Left lung (tissue), 10 donors: ENCODE measurements around the gene STIM2. TPM values are rescaled to one million over a fixed set of nuclear protein-coding genes. Genes with fewer than 3 reads are reported as not detected.
A peak's percentile ranks its signal among the peaks of the same experiment; 100 is the strongest.

Source experiments
- ATAC-seq: fragments of 200-7000 bp; cut with Tn5 transposase; one replicate; pipeline ENCODE4 v1.9.1; 2020; ENCODE audit warnings: moderate library complexity
- DNase-seq, 4 donors: peaks; one replicate each; pipeline ENCODE4 v3.0.0-alpha.2; 2013 to 2020
- H3K27ac ChIP-seq, 2 donors: fragments of 200-600 bp; sonication (generic) in 1 of 2; one replicate each; pipeline versions ENCODE4 v1.5.0 to v1.8.0; 2020 to 2021
- H3K27me3 ChIP-seq, 2 donors: fragments of 200-600 bp; sonication (generic) in 1 of 2; one replicate each; pipeline versions ENCODE4 v1.5.0 to v1.8.0; 2020 to 2021
- H3K36me3 ChIP-seq, 2 donors: fragments of 200-600 bp; sonication (generic) in 1 of 2; one replicate each; pipeline versions ENCODE4 v1.5.0 to v1.8.0; 2020 to 2021
- H3K4me1 ChIP-seq, 2 donors: fragments of 200-600 bp; one replicate each; pipeline ENCODE4 v1.8.0; 2021
- H3K4me3 ChIP-seq, 2 donors: fragments of 200-600 bp; sonication (generic) in 1 of 2; one replicate each; pipeline versions ENCODE4 v1.5.0 to v1.8.0; 2020 to 2021; ENCODE audit warnings: mild to moderate bottlenecking in 1 of 2
- H3K9me3 ChIP-seq, 2 donors: fragments of 200-600 bp; sonication (generic) in 1 of 2; one replicate each; pipeline versions ENCODE4 v1.5.0 to v1.8.0; 2020 to 2021
- intact Hi-C, 2 donors: fragments of 100-400 bp; cut with DNase I; formaldehyde crosslinking; loops; one replicate each; pipeline versions ENCODE4 v1.11.2 to v1.14.2; 2022
- polyA plus RNA-seq, 6 donors: library from polyadenylated mRNA; unstranded; fragments of 120-200 nt; gene quantifications; one replicate each; pipeline ENCODE4 v1.2.1, GENCODE V29; 2013; ENCODE audit not compliant: insufficient read length in 6 of 6
- total RNA-seq, 2 donors: library from RNA; stranded (reverse); fragmentation: NEBNext Ultra II Directional; extraction: Animal tissue kit (Norgen Biotek cat#: 25700); gene quantifications; one replicate each; pipeline ENCODE4 v1.2.1, GENCODE V29; 2021
- TF ChIP-seq, protein P1 (sequence below), 2 donors: fragments of 200-600 bp; sonication (generic) in 1 of 2; IDR thresholded peaks; one replicate each; pipeline versions ENCODE4 v1.5.0 to v1.8.0; 2021; ENCODE audit warnings: antibody characterized with exemption in 2 of 2
- donor health status: DM: no; HTN: yes; CAD: no.
- donor health status: DM: no; HTN: no; CAD: no.

Gene STIM2
- total and polyA plus RNA-seq, 8 donors: 29.1 to 62.7 (median 53.2) TPM

DNA sequence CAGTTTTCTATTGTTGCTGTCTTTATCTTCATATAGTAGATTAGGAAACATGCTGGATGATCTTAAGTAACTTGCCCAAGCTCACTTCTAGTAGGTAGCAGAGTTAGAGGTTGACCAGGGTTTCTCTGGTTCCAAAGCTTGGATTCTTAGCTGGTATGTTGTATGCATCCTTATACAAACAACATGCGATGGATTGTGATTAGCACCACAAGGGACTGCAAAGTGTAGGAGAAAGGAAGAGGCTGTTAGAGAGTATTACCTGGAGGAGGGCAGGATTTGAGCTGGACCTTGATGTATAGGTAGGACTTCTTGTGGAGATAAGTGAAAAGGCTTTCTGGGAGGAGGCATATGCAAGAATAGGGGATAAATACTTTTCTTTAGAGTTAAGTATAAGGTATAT, 5.6 kb downstream of the STIM2 start:
- Histone ChIP-seq H3K27ac (no peak overlapping the region), H3K4me1 (peaks cover 4 to 62% of the 10 kb centered on the region in 2 donors), H3K9me3 (no peaks in the 10 kb centered on the region), H3K27me3 (no peaks in the 10 kb centered on the region), H3K36me3 (no peaks in the 10 kb centered on the region), H3K4me3 (no peak overlapping the region)
- ATAC-seq (no peak), DNase-seq (no peak)
- TF ChIP-seq, protein P1, sequence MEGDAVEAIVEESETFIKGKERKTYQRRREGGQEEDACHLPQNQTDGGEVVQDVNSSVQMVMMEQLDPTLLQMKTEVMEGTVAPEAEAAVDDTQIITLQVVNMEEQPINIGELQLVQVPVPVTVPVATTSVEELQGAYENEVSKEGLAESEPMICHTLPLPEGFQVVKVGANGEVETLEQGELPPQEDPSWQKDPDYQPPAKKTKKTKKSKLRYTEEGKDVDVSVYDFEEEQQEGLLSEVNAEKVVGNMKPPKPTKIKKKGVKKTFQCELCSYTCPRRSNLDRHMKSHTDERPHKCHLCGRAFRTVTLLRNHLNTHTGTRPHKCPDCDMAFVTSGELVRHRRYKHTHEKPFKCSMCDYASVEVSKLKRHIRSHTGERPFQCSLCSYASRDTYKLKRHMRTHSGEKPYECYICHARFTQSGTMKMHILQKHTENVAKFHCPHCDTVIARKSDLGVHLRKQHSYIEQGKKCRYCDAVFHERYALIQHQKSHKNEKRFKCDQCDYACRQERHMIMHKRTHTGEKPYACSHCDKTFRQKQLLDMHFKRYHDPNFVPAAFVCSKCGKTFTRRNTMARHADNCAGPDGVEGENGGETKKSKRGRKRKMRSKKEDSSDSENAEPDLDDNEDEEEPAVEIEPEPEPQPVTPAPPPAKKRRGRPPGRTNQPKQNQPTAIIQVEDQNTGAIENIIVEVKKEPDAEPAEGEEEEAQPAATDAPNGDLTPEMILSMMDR (IDR thresholded peaks at IDR 0.05): no peak
- intact Hi-C loops: loop anchor here in 1 of 2 donors (10.0 kb wide), 1 partner anchor 139 kb away; no protein-coding TSS in a partner anchor

DNA sequence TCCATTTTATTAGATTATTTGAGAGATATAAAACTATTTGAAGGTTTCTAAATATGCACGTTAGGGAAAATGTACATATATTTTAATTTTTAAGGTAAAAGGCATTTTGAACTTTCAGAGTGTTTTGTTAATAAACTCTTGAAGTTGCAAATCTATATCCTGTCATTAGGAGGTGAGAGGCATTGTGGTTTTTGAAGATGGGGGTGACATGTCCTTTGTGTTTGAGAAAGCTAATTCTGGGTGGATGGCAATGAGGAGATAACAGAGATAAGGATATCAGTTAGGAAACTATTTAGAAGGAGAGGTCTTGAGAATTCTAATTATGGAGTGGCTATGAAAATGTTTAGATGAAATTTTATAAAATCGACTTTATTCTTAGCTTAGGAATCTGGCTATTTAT, 6.1 kb downstream of the STIM2 start:
- H3K9me3 ChIP-seq: no peaks in the 10 kb centered on the region
- no peaks in the 10 kb centered on the region for H3K27me3 ChIP-seq
- no peak overlapping the region for H3K4me3 ChIP-seq
- TF ChIP-seq, protein P1 (IDR thresholded peaks at IDR 0.05): no peak
- intact Hi-C loops: loop anchor here in 1 of 2 donors (10.0 kb wide), 1 partner anchor 138 kb away; no protein-coding TSS in a partner anchor
- no peaks in the 10 kb centered on the region for H3K36me3 ChIP-seq
- H3K27ac ChIP-seq: no peak overlapping the region
- DNase-seq: no peak
- peaks cover 4 to 66% of the 10 kb centered on the region in 2 donors for H3K4me1 ChIP-seq
- ATAC-seq: no peak

DNA sequence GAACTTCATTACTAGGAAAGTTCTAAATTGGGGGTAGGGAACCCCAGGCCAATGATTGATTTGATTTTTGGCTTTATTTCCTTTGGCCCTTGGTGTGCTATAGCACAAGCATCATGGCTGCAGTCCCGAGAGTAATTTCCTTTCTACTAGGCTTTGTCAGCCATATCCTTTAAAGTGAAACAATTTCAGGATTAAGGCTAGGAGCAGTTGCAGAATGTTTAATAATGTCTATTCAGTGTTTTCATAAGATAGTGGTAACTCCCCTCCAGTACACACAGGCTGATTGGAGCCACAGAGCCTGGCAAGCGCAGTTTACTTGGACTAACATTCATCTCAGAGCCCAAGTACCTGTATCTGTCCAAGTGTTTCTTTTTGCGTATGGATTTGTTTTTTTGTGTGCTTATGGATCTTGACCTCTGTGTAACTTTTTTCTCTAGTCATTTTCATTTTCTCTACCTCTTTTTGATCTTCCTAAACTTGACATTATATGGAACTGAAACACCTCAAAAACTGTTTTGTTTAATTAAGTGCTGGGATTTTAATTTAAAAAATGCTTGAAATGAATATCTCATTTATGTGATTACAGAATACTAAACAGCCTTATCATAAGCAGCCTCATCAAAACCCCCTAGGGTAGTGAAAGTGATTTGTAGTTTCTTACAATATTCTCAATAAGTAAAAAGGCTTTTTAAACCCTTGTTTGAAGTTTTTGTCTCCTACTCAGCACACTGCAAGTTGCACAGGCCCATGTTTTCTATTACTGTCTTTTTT, 7.5 kb downstream of the STIM2 start:
- TF ChIP-seq, protein P1 (IDR thresholded peaks at IDR 0.05): no peak
- intact Hi-C loops: loop anchor here in 1 of 2 donors (10.0 kb wide), 1 partner anchor 137 kb away; no protein-coding TSS in a partner anchor
- Histone ChIP-seq H3K9me3 (no peaks in the 10 kb centered on the region), H3K4me1 (peaks cover 4 to 61% of the 10 kb centered on the region in 2 donors), H3K4me3 (no peak overlapping the region), H3K27ac (peak overlapping the region in 1 of 2 donors; percentile 7), H3K36me3 (no peaks in the 10 kb centered on the region), H3K27me3 (no peaks in the 10 kb centered on the region)
- ATAC-seq (peak; percentile 31), DNase-seq (no peak)

DNA sequence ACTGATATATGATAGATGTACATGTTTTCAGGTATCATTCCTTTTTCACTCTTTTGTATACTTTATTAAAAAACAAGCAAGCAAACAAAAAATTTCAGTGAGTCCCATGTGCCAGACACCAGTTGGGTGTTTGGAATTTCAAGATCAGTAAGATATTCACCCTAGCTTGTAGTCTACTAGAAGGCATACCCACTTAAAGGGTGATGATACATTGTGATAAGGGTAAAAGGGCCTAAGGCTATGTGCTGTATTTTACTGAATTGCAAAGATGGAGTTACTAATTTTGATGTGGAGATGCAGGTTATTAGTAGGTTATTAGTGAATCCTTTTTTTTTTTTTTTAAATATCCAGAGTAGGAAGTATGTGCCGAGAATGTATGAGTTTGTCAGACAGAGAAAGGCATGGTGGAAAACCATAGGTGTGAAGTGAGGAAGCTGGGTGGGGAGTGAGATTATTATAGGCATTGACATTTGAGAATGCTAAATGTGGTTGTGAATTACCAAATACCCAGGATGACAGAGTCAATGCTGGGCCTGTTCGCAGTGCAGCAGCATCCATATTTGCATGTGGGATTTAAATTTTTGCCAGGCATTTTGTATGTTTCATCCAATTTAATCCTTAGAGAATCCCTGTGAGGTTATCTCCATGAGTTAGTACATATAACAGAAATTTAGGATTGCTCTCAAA, 10.1 kb downstream of the STIM2 start:
- no peak overlapping the region for H3K4me3 ChIP-seq
- no peak for ATAC-seq
- H3K36me3 ChIP-seq: no peaks in the 10 kb centered on the region
- no peaks in the 10 kb centered on the region for H3K27me3 ChIP-seq
- intact Hi-C loops: no loop called here
- no peak for DNase-seq
- H3K27ac ChIP-seq: no peak overlapping the region
- no peaks in the 10 kb centered on the region for H3K9me3 ChIP-seq
- peaks cover 4 to 35% of the 10 kb centered on the region in 2 donors for H3K4me1 ChIP-seq
- TF ChIP-seq, protein P1 (IDR thresholded peaks at IDR 0.05): no peak

DNA sequence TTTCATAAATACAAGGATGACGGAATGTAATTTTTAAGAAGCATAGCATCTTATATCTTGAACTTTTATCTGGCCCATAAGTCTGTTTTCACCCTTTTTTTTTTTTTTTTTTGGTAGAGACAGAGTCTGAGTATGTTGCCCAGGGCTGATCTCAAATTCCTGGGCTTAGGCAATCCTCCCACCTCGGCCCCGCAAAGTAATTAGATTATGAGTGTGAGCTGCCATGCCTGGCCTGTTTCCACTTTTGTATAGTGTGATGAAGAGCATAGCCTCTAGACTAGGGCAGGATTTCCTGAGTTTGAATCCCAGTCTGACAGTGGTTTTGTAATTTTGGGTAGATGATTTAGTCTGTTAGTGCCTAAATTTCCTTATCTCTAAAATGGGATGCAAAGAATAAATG, 11.0 kb downstream of the STIM2 start:
- Histone ChIP-seq H3K27ac (no peak overlapping the region), H3K4me1 (peaks cover 4 to 28% of the 10 kb centered on the region in 2 donors), H3K9me3 (no peaks in the 10 kb centered on the region), H3K4me3 (no peak overlapping the region), H3K36me3 (no peaks in the 10 kb centered on the region), H3K27me3 (no peaks in the 10 kb centered on the region)
- TF ChIP-seq, protein P1 (IDR thresholded peaks at IDR 0.05): no peak
- ATAC-seq: no peak
- intact Hi-C loops: no loop called here
- no peak for DNase-seq
